OCI-LY1 (cell line): ENCODE measurements around the gene KCNMA1.

ENCODE experiments used
- CTCF ChIP-seq: fragments of 200-600 bp; sonication (generic), shearing (Covaris generic); IDR thresholded peaks from 2 replicates; pipeline ENCODE4 v1.5.1; 2017; ENCODE audit warnings: mild to moderate bottlenecking, antibody characterized with exemption, low read length, moderate library complexity, mixed read lengths
- EZH2 ChIP-seq: fragments of 200-600 bp; sonication (generic), shearing (Covaris generic); IDR thresholded peaks from 2 replicates; pipeline ENCODE4 v1.8.0; 2017; ENCODE audit warnings: borderline replicate concordance, mixed run types, mild to moderate bottlenecking, antibody characterized with exemption, low read length, moderate library complexity, mixed read lengths

- TF ChIP-seq CTCF, result no peak
- no peak for TF ChIP-seq EZH2
Measured at GRCh38 chr10:77529050-77529576, 108.5 kb downstream of the KCNMA1 start.
